ENCODE results near the gene RGS16.
A peak's percentile ranks its signal among the peaks of the same experiment; 100 is the strongest.

The RGS16 gene

GRCh38 chr1:182610606-182611194 is 6.5 kb upstream of the RGS16 start:
- H3K9me3 ChIP-seq (ENCODE audit: control insufficient read depth, low read length): no peaks in the 10 kb centered on the region
- no peaks in the 10 kb centered on the region for H3K36me3 ChIP-seq (ENCODE audit: control insufficient read depth in 1 of 2, insufficient read depth in 2 of 2, low read depth in 1 of 2, low read length in 2 of 2)
- no peak overlapping the region for H2BK120ac ChIP-seq (ENCODE audit: low read depth, low read length)
- no peaks in the 10 kb centered on the region for H3K79me1 ChIP-seq (replicated peaks; ENCODE audit: low read length, poor library complexity, severe bottlenecking)
- peak overlapping the region; percentile 38 to 78 for H2BK12ac ChIP-seq (ENCODE audit: low read length in 2 of 2)
- peak overlapping the region; percentile 11 for H4K91ac ChIP-seq (ENCODE audit: low read length)
- peak overlapping the region; percentile 32 for H2BK5ac ChIP-seq (ENCODE audit: low read depth, low read length, poor library complexity, severe bottlenecking)
- H3K27me3 ChIP-seq (ENCODE audit: control insufficient read depth in 1 of 2, insufficient read depth in 1 of 2, low read length in 2 of 2): peaks cover 4 to 44% of the 10 kb centered on the region in 2 experiments
- H3K4me3 ChIP-seq (ENCODE audit: insufficient read depth in 1 of 2, low read depth in 1 of 2, low read length in 2 of 2): no peak overlapping the region
- H2AK5ac ChIP-seq (ENCODE audit: low read length, severe bottlenecking): no peak overlapping the region
- WGBS: 55% methylated on average over 6 of the region's 6 CpGs
- H3K27ac ChIP-seq (ENCODE audit: low read length, poor library complexity, severe bottlenecking): no peak overlapping the region
- DNase-seq: no peak
- H3K18ac ChIP-seq (ENCODE audit: low read depth in 1 of 2, low read length in 2 of 2): peak overlapping the region; percentile 30 to 55
- H2AFZ ChIP-seq (ENCODE audit: low read depth, low read length): no peak overlapping the region
- H3K4ac ChIP-seq (ENCODE audit: low read depth in 1 of 2, low read length in 2 of 2): no peak overlapping the region
- H3K4me2 ChIP-seq (ENCODE audit: low read length, poor library complexity, severe bottlenecking): no peak overlapping the region
- no peak overlapping the region for H3K9ac ChIP-seq (ENCODE audit: low read length)
- H3K14ac ChIP-seq (ENCODE audit: low read length in 2 of 2): peak overlapping the region in 1 of 2 experiments; percentile 7
- H2BK15ac ChIP-seq (ENCODE audit: low read depth, poor library complexity, severe bottlenecking): no peak overlapping the region
- H3K23ac ChIP-seq (ENCODE audit: low read length in 2 of 2): no peak overlapping the region
- peaks cover 13% of the 10 kb centered on the region for H3K4me1 ChIP-seq (ENCODE audit: control insufficient read depth, insufficient read depth, low read depth, low read length)
- no peak overlapping the region for H4K8ac ChIP-seq (ENCODE audit: low read length)

DNA sequence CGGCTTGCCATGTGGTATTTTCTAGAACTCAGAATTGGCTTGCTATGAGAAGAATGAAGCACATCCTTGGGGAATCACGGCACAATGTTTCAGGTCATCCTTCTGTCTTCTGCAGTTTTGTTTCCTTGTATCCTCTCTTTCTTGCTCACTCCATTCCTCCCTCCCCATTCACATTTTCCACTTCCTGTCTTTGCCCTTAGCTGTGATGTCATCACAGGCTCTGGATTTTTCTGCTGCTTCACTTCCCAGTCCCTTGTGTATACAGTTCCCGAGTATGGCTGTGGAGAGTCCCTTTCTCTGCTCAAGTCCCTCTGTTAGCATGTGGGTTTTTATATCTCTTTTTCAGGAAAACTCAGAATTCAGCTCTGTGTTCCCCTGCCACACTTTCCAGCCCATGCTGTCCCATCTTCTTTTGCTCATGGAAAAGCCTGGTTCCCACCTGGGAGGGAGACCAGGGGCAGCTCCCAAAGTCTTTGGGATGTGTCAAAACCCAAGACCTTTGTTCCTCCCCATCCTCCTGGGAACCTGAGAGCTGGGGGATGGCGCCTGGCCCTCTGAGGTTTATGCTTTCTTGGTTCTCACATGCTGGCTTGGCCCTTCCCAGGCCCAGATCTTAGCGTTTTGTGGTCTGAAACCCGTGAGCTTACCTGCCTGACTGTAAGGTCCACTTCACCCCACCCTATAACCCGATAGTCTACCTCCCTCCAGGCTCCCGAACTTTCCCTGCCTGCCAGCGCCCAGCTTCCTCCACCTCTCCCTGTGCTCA is 4.8 kb upstream of the RGS16 start:
- Histone ChIP-seq H2BK12ac (ENCODE audit: low read length in 2 of 2) (peak overlapping the region; percentile 73 to 79), H2BK15ac (ENCODE audit: low read depth, poor library complexity, severe bottlenecking) (peak overlapping the region; percentile 71), H3K36me3 (ENCODE audit: control insufficient read depth in 1 of 2, insufficient read depth in 2 of 2, low read depth in 1 of 2, low read length in 2 of 2) (no peaks in the 10 kb centered on the region), H3K27me3 (ENCODE audit: control insufficient read depth in 1 of 2, insufficient read depth in 1 of 2, low read length in 2 of 2) (peaks cover 12 to 58% of the 10 kb centered on the region in 2 experiments), H3K9ac (ENCODE audit: low read length) (no peak overlapping the region), H3K9me3 (ENCODE audit: control insufficient read depth, low read length) (no peaks in the 10 kb centered on the region), H3K79me1 (replicated peaks; ENCODE audit: low read length, poor library complexity, severe bottlenecking) (no peaks in the 10 kb centered on the region), H3K23ac (ENCODE audit: low read length in 2 of 2) (no peak overlapping the region), H3K4me3 (ENCODE audit: insufficient read depth in 1 of 2, low read depth in 1 of 2, low read length in 2 of 2) (no peak overlapping the region), H4K8ac (ENCODE audit: low read length) (peak overlapping the region; percentile 69), H2AFZ (ENCODE audit: low read depth, low read length) (no peak overlapping the region), H2BK5ac (ENCODE audit: low read depth, low read length, poor library complexity, severe bottlenecking) (no peak overlapping the region), H3K27ac (ENCODE audit: low read length, poor library complexity, severe bottlenecking) (no peak overlapping the region), H3K4me1 (ENCODE audit: control insufficient read depth, insufficient read depth, low read depth, low read length) (peaks cover 9% of the 10 kb centered on the region), H4K91ac (ENCODE audit: low read length) (peak overlapping the region; percentile 70), H2AK5ac (ENCODE audit: low read length, severe bottlenecking) (no peak overlapping the region), H3K4ac (ENCODE audit: low read depth in 1 of 2, low read length in 2 of 2) (peak overlapping the region in 1 of 2 experiments; percentile 47), H3K14ac (ENCODE audit: low read length in 2 of 2) (no peak overlapping the region), H3K4me2 (ENCODE audit: low read length, poor library complexity, severe bottlenecking) (no peak overlapping the region), H2BK120ac (ENCODE audit: low read depth, low read length) (no peak overlapping the region), H3K18ac (ENCODE audit: low read depth in 1 of 2, low read length in 2 of 2) (peak overlapping the region; percentile 45 to 49)
- DNase-seq: peak; percentile 93
- WGBS: 79% methylated on average over 9 of the region's 9 CpGs

- Histone ChIP-seq H3K27me3 (ENCODE audit: control insufficient read depth in 1 of 2, insufficient read depth in 1 of 2, low read length in 2 of 2) (peaks cover 12 to 63% of the 10 kb centered on the region in 2 experiments), H2AFZ (ENCODE audit: low read depth, low read length) (no peak overlapping the region), H3K4me2 (ENCODE audit: low read length, poor library complexity, severe bottlenecking) (no peak overlapping the region), H3K4me3 (ENCODE audit: insufficient read depth in 1 of 2, low read depth in 1 of 2, low read length in 2 of 2) (no peak overlapping the region), H2BK120ac (ENCODE audit: low read depth, low read length) (no peak overlapping the region), H3K9ac (ENCODE audit: low read length) (no peak overlapping the region), H2BK12ac (ENCODE audit: low read length in 2 of 2) (no peak overlapping the region), H4K8ac (ENCODE audit: low read length) (peak overlapping the region; percentile 62), H3K18ac (ENCODE audit: low read depth in 1 of 2, low read length in 2 of 2) (no peak overlapping the region), H3K23ac (ENCODE audit: low read length in 2 of 2) (no peak overlapping the region), H3K14ac (ENCODE audit: low read length in 2 of 2) (no peak overlapping the region), H2BK5ac (ENCODE audit: low read depth, low read length, poor library complexity, severe bottlenecking) (no peak overlapping the region), H3K4me1 (ENCODE audit: control insufficient read depth, insufficient read depth, low read depth, low read length) (peaks cover 11% of the 10 kb centered on the region), H3K9me3 (ENCODE audit: control insufficient read depth, low read length) (no peaks in the 10 kb centered on the region), H3K79me1 (replicated peaks; ENCODE audit: low read length, poor library complexity, severe bottlenecking) (no peaks in the 10 kb centered on the region), H3K27ac (ENCODE audit: low read length, poor library complexity, severe bottlenecking) (no peak overlapping the region), H3K4ac (ENCODE audit: low read depth in 1 of 2, low read length in 2 of 2) (no peak overlapping the region), H4K91ac (ENCODE audit: low read length) (no peak overlapping the region), H2AK5ac (ENCODE audit: low read length, severe bottlenecking) (no peak overlapping the region), H2BK15ac (ENCODE audit: low read depth, poor library complexity, severe bottlenecking) (no peak overlapping the region), H3K36me3 (ENCODE audit: control insufficient read depth in 1 of 2, insufficient read depth in 2 of 2, low read depth in 1 of 2, low read length in 2 of 2) (no peaks in the 10 kb centered on the region)
- DNase-seq: no peak
- WGBS: 100% methylated on average over 1 of the region's 2 CpGs
Observed at GRCh38 chr1:182608236-182608635, 4.0 kb upstream of the RGS16 start.

DNA sequence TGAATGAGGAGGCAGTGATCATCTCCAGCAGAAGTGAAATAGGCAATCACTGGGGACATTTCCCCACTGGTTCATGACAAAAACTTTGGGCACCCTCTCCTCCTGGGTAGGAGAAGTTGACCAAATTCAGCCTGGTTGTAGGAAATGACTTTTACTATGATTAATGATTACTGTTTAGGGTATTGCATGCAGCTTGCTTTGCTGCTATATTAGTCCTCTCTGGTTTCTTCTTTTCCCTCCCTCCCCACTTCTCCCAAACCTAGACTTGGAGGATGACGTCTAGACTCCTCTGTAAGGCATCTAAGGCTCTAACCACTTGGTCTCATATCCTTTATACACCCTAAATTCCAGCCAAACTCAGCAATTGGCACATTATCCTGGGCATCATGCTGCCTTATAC is 3.4 kb upstream of the RGS16 start:
- Histone ChIP-seq H3K27me3 (ENCODE audit: control insufficient read depth in 1 of 2, insufficient read depth in 1 of 2, low read length in 2 of 2) (peaks cover 12 to 70% of the 10 kb centered on the region in 2 experiments), H3K4ac (ENCODE audit: low read depth in 1 of 2, low read length in 2 of 2) (no peak overlapping the region), H2AK5ac (ENCODE audit: low read length, severe bottlenecking) (no peak overlapping the region), H2BK5ac (ENCODE audit: low read depth, low read length, poor library complexity, severe bottlenecking) (no peak overlapping the region), H3K4me2 (ENCODE audit: low read length, poor library complexity, severe bottlenecking) (no peak overlapping the region), H2BK120ac (ENCODE audit: low read depth, low read length) (no peak overlapping the region), H3K4me1 (ENCODE audit: control insufficient read depth, insufficient read depth, low read depth, low read length) (peaks cover 11% of the 10 kb centered on the region), H4K8ac (ENCODE audit: low read length) (no peak overlapping the region), H2AFZ (ENCODE audit: low read depth, low read length) (no peak overlapping the region), H4K91ac (ENCODE audit: low read length) (no peak overlapping the region), H3K14ac (ENCODE audit: low read length in 2 of 2) (no peak overlapping the region), H3K23ac (ENCODE audit: low read length in 2 of 2) (no peak overlapping the region), H3K9me3 (ENCODE audit: control insufficient read depth, low read length) (no peaks in the 10 kb centered on the region), H2BK12ac (ENCODE audit: low read length in 2 of 2) (no peak overlapping the region), H3K36me3 (ENCODE audit: control insufficient read depth in 1 of 2, insufficient read depth in 2 of 2, low read depth in 1 of 2, low read length in 2 of 2) (no peaks in the 10 kb centered on the region), H3K27ac (ENCODE audit: low read length, poor library complexity, severe bottlenecking) (no peak overlapping the region), H2BK15ac (ENCODE audit: low read depth, poor library complexity, severe bottlenecking) (no peak overlapping the region), H3K4me3 (ENCODE audit: insufficient read depth in 1 of 2, low read depth in 1 of 2, low read length in 2 of 2) (no peak overlapping the region), H3K79me1 (replicated peaks; ENCODE audit: low read length, poor library complexity, severe bottlenecking) (no peaks in the 10 kb centered on the region), H3K18ac (ENCODE audit: low read depth in 1 of 2, low read length in 2 of 2) (no peak overlapping the region), H3K9ac (ENCODE audit: low read length) (no peak overlapping the region)
- DNase-seq: no peak
- 81% methylated on average over 1 of the region's 1 CpG for WGBS

Measured in mesenchymal stem cell (in vitro differentiated cells and primary cell).